Epithelial cell of esophagus (primary cell): Measurements from ENCODE around the gene CPA5.

Source experiments
- DNase-seq: peaks from one replicate; pipeline ENCODE4 v3.0.0; 2010; ENCODE audit warnings: low read depth
- H3K4me3 ChIP-seq: 2 replicates; pipeline ENCODE4 v1.5.1; 2011; ENCODE audit warnings: mild to moderate bottlenecking, low read length, control low read depth
- CTCF ChIP-seq: IDR thresholded peaks from 2 replicates; pipeline ENCODE4 v1.5.1; 2011; ENCODE audit warnings: low read depth, mild to moderate bottlenecking, low read length, control low read depth, inconsistent platforms; ENCODE audit not compliant: insufficient read depth; ENCODE audit errors: missing control alignments

CPA5 gene

GRCh38 chr7:130344271-130344866, at the start of gene CPA5:
Gene CPA5, plus strand, starts transcription at chr7:130344816. Its CDS starts 1,670 bp downstream, at chr7:130346486.
- DNase-seq = no peak
- no peak for TF ChIP-seq CTCF
- no peak within 1 kb of the TSS for H3K4me3 ChIP-seq

GRCh38 chr7:130296221-130296951, 48.2 kb upstream of the CPA5 start:
- no peak overlapping the region for H3K4me3 ChIP-seq
- DNase-seq = no peak
- no peak for TF ChIP-seq CTCF

GRCh38 chr7:130297628-130298543, 46.7 kb upstream of the CPA5 start:
- TF ChIP-seq CTCF = no peak
- no peak for DNase-seq
- no peak overlapping the region for H3K4me3 ChIP-seq

- DNase-seq = peak; percentile 62
- TF ChIP-seq CTCF = no peak
- H3K4me3 ChIP-seq = no peak overlapping the region
Observed at GRCh38 chr7:130298544-130299326, 45.9 kb upstream of the CPA5 start.

GRCh38 chr7:130299866-130300265, 44.8 kb upstream of the CPA5 start:
- H3K4me3 ChIP-seq = no peak overlapping the region
- TF ChIP-seq CTCF = no peak
- no peak for DNase-seq

- no peak for TF ChIP-seq CTCF
- DNase-seq = no peak
- H3K4me3 ChIP-seq = no peak overlapping the region
Observed at GRCh38 chr7:130301501-130302020, 43.1 kb upstream of the CPA5 start.
